Endothelial cell (in vitro differentiated cells): ENCODE measurements around the gene SLC16A6. TPM values are rescaled to one million over a fixed set of nuclear protein-coding genes. Genes with fewer than 3 reads are reported as not detected.

Source experiments
- DNase-seq: peaks from one replicate; pipeline ENCODE4 v3.0.0; 2021; ENCODE audit warnings: low spot score
- H3K27ac Mint-ChIP-seq: one replicate; pipeline ENCODE4 v1.8.0; 2021; ENCODE audit warnings: mixed read lengths, inconsistent platforms; ENCODE audit not compliant: unreplicated experiment
- H3K27me3 Mint-ChIP-seq: one replicate; pipeline ENCODE4 v1.8.0; 2021; ENCODE audit warnings: mild to moderate bottlenecking, moderate library complexity, mixed read lengths, inconsistent platforms; ENCODE audit not compliant: unreplicated experiment
- H3K36me3 Mint-ChIP-seq: one replicate; pipeline ENCODE4 v1.8.0; 2021; ENCODE audit warnings: mild to moderate bottlenecking, low read depth, mixed read lengths, inconsistent platforms; ENCODE audit not compliant: unreplicated experiment
- H3K4me1 Mint-ChIP-seq: one replicate; pipeline ENCODE4 v1.8.0; 2021; ENCODE audit warnings: mild to moderate bottlenecking, mixed read lengths, inconsistent platforms; ENCODE audit not compliant: unreplicated experiment
- H3K4me3 Mint-ChIP-seq: one replicate; pipeline ENCODE4 v1.8.0; 2021; ENCODE audit warnings: mild to moderate bottlenecking, mixed read lengths, inconsistent platforms; ENCODE audit not compliant: unreplicated experiment
- H3K9me3 Mint-ChIP-seq: one replicate; pipeline ENCODE4 v1.8.0; 2021; ENCODE audit warnings: mixed read lengths, inconsistent platforms; ENCODE audit not compliant: unreplicated experiment
- total RNA-seq: library from RNA; stranded (reverse); fragmentation: NEBNext Ultra II Directional; extraction: Animal tissue kit (Norgen Biotek cat#: 25700); gene quantifications from one replicate; pipeline ENCODE4 v1.2.1, GENCODE V29; 2021; ENCODE audit not compliant: unreplicated experiment
- TF ChIP-seq, protein P1 (sequence below): fragments of 200-600 bp; sonication (generic); IDR thresholded peaks from one replicate; pipeline ENCODE4 v1.5.0; 2021; ENCODE audit warnings: antibody characterized with exemption; ENCODE audit not compliant: unreplicated experiment

Gene SLC16A6
- total RNA-seq, 1 donor from 2014 or later = 2.4 TPM

- Mint-ChIP-seq H3K27ac (no peak overlapping the region), H3K4me1 (peaks cover 3% of the 10 kb centered on the region), H3K9me3 (peaks cover 4% of the 10 kb centered on the region), H3K27me3 (peaks cover 2% of the 10 kb centered on the region), H3K4me3 (no peak overlapping the region), H3K36me3 (peaks cover 13% of the 10 kb centered on the region)
- TF ChIP-seq, protein P1, sequence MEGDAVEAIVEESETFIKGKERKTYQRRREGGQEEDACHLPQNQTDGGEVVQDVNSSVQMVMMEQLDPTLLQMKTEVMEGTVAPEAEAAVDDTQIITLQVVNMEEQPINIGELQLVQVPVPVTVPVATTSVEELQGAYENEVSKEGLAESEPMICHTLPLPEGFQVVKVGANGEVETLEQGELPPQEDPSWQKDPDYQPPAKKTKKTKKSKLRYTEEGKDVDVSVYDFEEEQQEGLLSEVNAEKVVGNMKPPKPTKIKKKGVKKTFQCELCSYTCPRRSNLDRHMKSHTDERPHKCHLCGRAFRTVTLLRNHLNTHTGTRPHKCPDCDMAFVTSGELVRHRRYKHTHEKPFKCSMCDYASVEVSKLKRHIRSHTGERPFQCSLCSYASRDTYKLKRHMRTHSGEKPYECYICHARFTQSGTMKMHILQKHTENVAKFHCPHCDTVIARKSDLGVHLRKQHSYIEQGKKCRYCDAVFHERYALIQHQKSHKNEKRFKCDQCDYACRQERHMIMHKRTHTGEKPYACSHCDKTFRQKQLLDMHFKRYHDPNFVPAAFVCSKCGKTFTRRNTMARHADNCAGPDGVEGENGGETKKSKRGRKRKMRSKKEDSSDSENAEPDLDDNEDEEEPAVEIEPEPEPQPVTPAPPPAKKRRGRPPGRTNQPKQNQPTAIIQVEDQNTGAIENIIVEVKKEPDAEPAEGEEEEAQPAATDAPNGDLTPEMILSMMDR = no peak
- DNase-seq = no peak
Measured at GRCh38 chr17:68327823-68328557, 37.1 kb upstream of the SLC16A6 start.

- Mint-ChIP-seq H3K4me1 (peaks cover 7% of the 10 kb centered on the region), H3K36me3 (peaks cover 6% of the 10 kb centered on the region), H3K9me3 (no peaks in the 10 kb centered on the region), H3K27ac (no peak overlapping the region), H3K27me3 (peaks cover 2% of the 10 kb centered on the region), H3K4me3 (peak overlapping the region; percentile 16)
- TF ChIP-seq, protein P1 = no peak
- no peak for DNase-seq
Measured at GRCh38 chr17:68326681-68327080, 35.8 kb upstream of the SLC16A6 start.

GRCh38 chr17:68325961-68326360 is 35.0 kb upstream of the SLC16A6 start:
- no peak overlapping the region for H3K4me3 Mint-ChIP-seq
- DNase-seq = no peak
- TF ChIP-seq, protein P1 = no peak
- peaks cover 7% of the 10 kb centered on the region for H3K4me1 Mint-ChIP-seq
- H3K27me3 Mint-ChIP-seq = peaks cover 2% of the 10 kb centered on the region
- H3K27ac Mint-ChIP-seq = no peak overlapping the region
- no peaks in the 10 kb centered on the region for H3K9me3 Mint-ChIP-seq
- peaks cover 6% of the 10 kb centered on the region for H3K36me3 Mint-ChIP-seq

- H3K36me3 Mint-ChIP-seq = peaks cover 6% of the 10 kb centered on the region
- peaks cover 2% of the 10 kb centered on the region for H3K27me3 Mint-ChIP-seq
- H3K27ac Mint-ChIP-seq = no peak overlapping the region
- no peaks in the 10 kb centered on the region for H3K9me3 Mint-ChIP-seq
- TF ChIP-seq, protein P1 = no peak
- no peak for DNase-seq
- H3K4me1 Mint-ChIP-seq = peaks cover 7% of the 10 kb centered on the region
- H3K4me3 Mint-ChIP-seq = no peak overlapping the region
Measured at GRCh38 chr17:68324654-68325336, 33.9 kb upstream of the SLC16A6 start.

DNA sequence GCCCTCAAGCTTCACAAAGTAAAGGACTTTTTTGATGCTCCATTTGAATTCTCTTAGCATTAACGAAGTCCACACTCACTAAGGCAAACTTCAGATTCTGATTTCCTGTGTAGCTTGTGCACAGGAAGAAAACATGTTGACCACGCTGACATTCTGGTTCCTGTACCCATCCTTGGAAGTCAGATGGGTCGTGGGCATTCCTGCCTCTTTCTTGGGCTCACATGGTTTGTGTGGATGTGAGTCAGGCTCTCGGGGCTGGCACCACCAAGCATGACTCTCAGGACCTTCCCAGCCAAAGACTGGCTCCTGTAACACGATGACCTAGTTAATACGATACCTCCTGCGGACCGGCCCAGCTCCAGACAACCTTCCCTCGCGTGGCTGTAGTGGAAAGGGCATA is 33.2 kb upstream of the SLC16A6 start:
- H3K27ac Mint-ChIP-seq = no peak overlapping the region
- peaks cover 2% of the 10 kb centered on the region for H3K27me3 Mint-ChIP-seq
- H3K4me3 Mint-ChIP-seq = no peak overlapping the region
- peaks cover 6% of the 10 kb centered on the region for H3K36me3 Mint-ChIP-seq
- no peak for DNase-seq
- TF ChIP-seq, protein P1 = no peak
- no peaks in the 10 kb centered on the region for H3K9me3 Mint-ChIP-seq
- peaks cover 7% of the 10 kb centered on the region for H3K4me1 Mint-ChIP-seq
